ENCODE results near the gene ERI3. TPM values are rescaled to one million over a fixed set of nuclear protein-coding genes. Genes with fewer than 3 reads are reported as not detected.

ERI3 gene
- total and polyA plus RNA-seq, 2 of the 13 experiments (the other 11 are each of a cell fraction or from before 2014, with no cell fraction given) = 35.6 to 35.9 TPM

GRCh38 chr1:44213222-44214112 is 141.6 kb downstream of the ERI3 start, which contains the start of gene DMAP1 (continued):
- no peak for TF ChIP-seq ZUFSP (CRISPR knock-in tag; IDR thresholded peaks at IDR 0.05; ENCODE audit: borderline replicate concordance)
- TF ChIP-seq RXRB (CRISPR knock-in tag; IDR thresholded peaks at IDR 0.05; ENCODE audit: borderline replicate concordance) = peak; percentile 77; the same call in 1 of the 2 replicates
- TF ChIP-seq KAT2B (IDR thresholded peaks at IDR 0.05; ENCODE audit: borderline replicate concordance, low read depth, low read length) = no peak
- no peak for TF ChIP-seq WIZ (CRISPR knock-in tag; IDR thresholded peaks at IDR 0.05)
- no peak for TF ChIP-seq ZNF672 (CRISPR knock-in tag; IDR thresholded peaks at IDR 0.05)
- TF ChIP-seq KLF9 (CRISPR knock-in tag; IDR thresholded peaks at IDR 0.05; ENCODE audit: low read depth) = peak; percentile 67; the same call in 1 of the 2 replicates
- no peak for TF ChIP-seq NFATC3 (CRISPR knock-in tag; IDR thresholded peaks at IDR 0.05)
- TF ChIP-seq POLR2AphosphoS5 (IDR thresholded peaks at IDR 0.05; ENCODE audit: low read depth, low read length) = peak; percentile 72
- TF ChIP-seq FOXM1 (CRISPR knock-in tag; IDR thresholded peaks at IDR 0.05) = no peak
- TF ChIP-seq MAF1 (CRISPR knock-in tag; IDR thresholded peaks at IDR 0.05; ENCODE audit: borderline replicate concordance) = peak; percentile 91; the same call in 1 of the 2 replicates
- TF ChIP-seq MAFG (CRISPR knock-in tag; IDR thresholded peaks at IDR 0.05) = no peak
- TF ChIP-seq TBL1XR1 (IDR thresholded peaks at IDR 0.05; ENCODE audit: borderline replicate concordance, low read length, partially characterized antibody) = peak; percentile 53
- peak; percentile 44; the same call in 1 of the 2 replicates for TF ChIP-seq ZNF777 (CRISPR knock-in tag; IDR thresholded peaks at IDR 0.05)
- 0 out of 2 replicates have a peak, but pooled peaks have one; percentile 62 for TF ChIP-seq ZBTB3 (CRISPR knock-in tag; IDR thresholded peaks at IDR 0.05; ENCODE audit: borderline replicate concordance, low read depth)
- TF ChIP-seq HNRNPUL1 (IDR thresholded peaks at IDR 0.05; ENCODE audit: low read depth, low read length) = no peak
- TF ChIP-seq ZNF136 (CRISPR knock-in tag; IDR thresholded peaks at IDR 0.05; ENCODE audit: low read depth) = no peak
- no peak for TF ChIP-seq RARG (CRISPR knock-in tag; IDR thresholded peaks at IDR 0.05; ENCODE audit: low read depth)
- TF ChIP-seq FIP1L1 (IDR thresholded peaks at IDR 0.05; ENCODE audit: borderline replicate concordance, insufficient read depth, low read depth, low read length) = no peak
- peak; percentile 67 for TF ChIP-seq ZSCAN29 (CRISPR knock-in tag; conservative IDR thresholded peaks at IDR 0.05)
- TF ChIP-seq NAIF1 (CRISPR knock-in tag; IDR thresholded peaks at IDR 0.05; ENCODE audit: borderline replicate concordance) = no peak
- peak; percentile 82; the same call in 1 of the 2 replicates for TF ChIP-seq POGK (CRISPR knock-in tag; conservative IDR thresholded peaks at IDR 0.05)
- peak; percentile 82; the same call in 1 of the 2 replicates for TF ChIP-seq ZNF788 (CRISPR knock-in tag; IDR thresholded peaks at IDR 0.05; ENCODE audit: borderline replicate concordance)
- no peak for TF ChIP-seq NFIB (CRISPR knock-in tag; IDR thresholded peaks at IDR 0.05; ENCODE audit: borderline replicate concordance)
- TF ChIP-seq BRF2 (CRISPR knock-in tag; IDR thresholded peaks at IDR 0.05) = no peak
- TF ChIP-seq RAD51 (IDR thresholded peaks at IDR 0.05; ENCODE audit: borderline replicate concordance) = no peak
- no peak for TF ChIP-seq HOXA7 (CRISPR knock-in tag; IDR thresholded peaks at IDR 0.05)
